Stimulated activated naive CD8-positive, alpha-beta T cell treated with anti-CD3 and anti-CD28 coated beads, Interleukin-15, amount 100 ng/mL, for 72 hours (primary cell): ENCODE measurements around the gene ITGB3.
"Not testable (repeated sequence)": the region's sequence is repeated elsewhere in the genome, so short reads cannot be mapped to it uniquely, and the experiment has no call there.

Experiments used
- ATAC-seq: fragments of 150-1000 bp; cut with Tn5 transposase; 2 replicates; pipeline ENCODE4 v1.10.0; 2021; ENCODE audit warnings: mild to moderate bottlenecking, moderate library complexity
- DNase-seq, 2 donors: peaks; one replicate each; pipeline ENCODE4 v3.0.0; 2021 to 2022
- H3K27ac Mint-ChIP-seq, 2 donors: one replicate each; pipeline ENCODE4 v1.8.0; 2022; ENCODE audit warnings: mild to moderate bottlenecking in 2 of 2, mixed read lengths in 2 of 2, moderate library complexity in 2 of 2
- H3K27me3 Mint-ChIP-seq: one replicate; pipeline ENCODE4 v1.8.0; 2022; ENCODE audit warnings: mixed read lengths
- H3K4me1 Mint-ChIP-seq: one replicate; pipeline ENCODE4 v1.8.0; 2022; ENCODE audit warnings: mild to moderate bottlenecking, mixed read lengths
- H3K4me3 Mint-ChIP-seq, 2 donors: one replicate each; pipeline ENCODE4 v1.8.0; 2022; ENCODE audit warnings: mild to moderate bottlenecking in 2 of 2, mixed read lengths in 2 of 2, moderate library complexity in 1 of 2
- H3K9me3 Mint-ChIP-seq, 2 donors: one replicate each; pipeline ENCODE4 v1.8.0; 2022; ENCODE audit warnings: mixed read lengths in 2 of 2

The ITGB3 gene

DNA sequence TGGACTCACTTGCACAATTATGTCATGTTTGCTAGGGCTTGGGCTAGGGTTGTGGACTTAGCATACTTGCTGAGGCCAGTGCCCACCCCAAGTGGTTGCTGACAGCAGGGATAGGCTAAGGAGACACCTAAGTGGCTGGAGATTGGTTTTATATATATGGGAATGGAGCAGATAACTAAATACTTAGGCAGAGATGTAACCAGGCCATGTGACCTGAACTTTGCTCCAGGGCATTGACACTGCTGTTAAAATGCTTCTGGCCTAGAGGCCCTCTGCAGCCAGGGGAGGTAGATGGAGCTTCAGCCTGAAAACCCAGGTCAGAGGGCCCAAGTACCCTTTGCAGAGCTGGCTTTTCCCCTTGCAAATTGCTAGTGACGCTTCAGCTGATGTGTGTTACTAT, 1.4 kb upstream of the ITGB3 start:
- DNase-seq, result no peak
- Mint-ChIP-seq H3K27ac (no peak overlapping the region), H3K27me3 (peaks cover 55% of the 10 kb centered on the region), H3K4me3 (no peak overlapping the region), H3K4me1 (peaks cover 13% of the 10 kb centered on the region), H3K9me3 (no peaks in the 10 kb centered on the region)
- ATAC-seq, result no peak

- Mint-ChIP-seq H3K27me3 (peaks cover 63% of the 10 kb centered on the region), H3K9me3 (no peaks in the 10 kb centered on the region), H3K4me3 (peak overlapping the region; percentile 62 to 63), H3K4me1 (peaks cover 18% of the 10 kb centered on the region), H3K27ac (no peak overlapping the region)
- DNase-seq, result no peak
- ATAC-seq, result no peak
Observed at GRCh38 chr17:47252766-47253512, 688 bp upstream of the ITGB3 start.

DNA sequence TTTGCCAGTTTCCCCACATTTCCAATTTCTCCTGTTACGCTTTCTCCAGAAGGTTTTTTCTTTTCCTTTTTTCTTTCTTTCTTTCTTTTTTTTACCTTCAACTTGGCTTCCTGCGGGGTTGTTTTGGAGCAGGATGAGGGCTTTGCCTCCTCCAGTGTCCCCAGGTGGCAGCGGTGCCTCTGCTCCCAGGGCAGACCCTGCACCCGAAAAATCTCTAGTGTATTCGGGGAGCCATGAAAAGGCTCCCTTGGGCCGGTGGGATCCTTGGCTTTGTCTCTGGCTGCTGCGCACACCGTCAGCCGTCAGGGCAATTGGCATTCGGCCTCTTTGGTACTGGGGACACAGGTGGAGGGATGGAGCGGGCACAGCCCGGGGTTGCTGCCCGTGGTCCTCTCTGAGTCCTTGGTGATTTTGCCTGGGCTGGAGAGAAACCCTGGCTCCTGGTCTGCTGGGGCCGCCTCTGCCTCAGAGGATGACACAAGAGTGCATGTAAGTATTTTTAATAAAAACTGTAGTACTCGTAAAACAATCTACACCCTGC, 846 bp downstream of the ITGB3 start:
- Mint-ChIP-seq H3K9me3 (no peaks in the 10 kb centered on the region), H3K27me3 (peaks cover 74% of the 10 kb centered on the region), H3K4me3 (peak overlapping the region; percentile 93 to 95), H3K27ac (peak overlapping the region in 1 of 2 donors; percentile 23), H3K4me1 (peaks cover 27% of the 10 kb centered on the region)
- ATAC-seq (no peak), DNase-seq (no peak)

DNA sequence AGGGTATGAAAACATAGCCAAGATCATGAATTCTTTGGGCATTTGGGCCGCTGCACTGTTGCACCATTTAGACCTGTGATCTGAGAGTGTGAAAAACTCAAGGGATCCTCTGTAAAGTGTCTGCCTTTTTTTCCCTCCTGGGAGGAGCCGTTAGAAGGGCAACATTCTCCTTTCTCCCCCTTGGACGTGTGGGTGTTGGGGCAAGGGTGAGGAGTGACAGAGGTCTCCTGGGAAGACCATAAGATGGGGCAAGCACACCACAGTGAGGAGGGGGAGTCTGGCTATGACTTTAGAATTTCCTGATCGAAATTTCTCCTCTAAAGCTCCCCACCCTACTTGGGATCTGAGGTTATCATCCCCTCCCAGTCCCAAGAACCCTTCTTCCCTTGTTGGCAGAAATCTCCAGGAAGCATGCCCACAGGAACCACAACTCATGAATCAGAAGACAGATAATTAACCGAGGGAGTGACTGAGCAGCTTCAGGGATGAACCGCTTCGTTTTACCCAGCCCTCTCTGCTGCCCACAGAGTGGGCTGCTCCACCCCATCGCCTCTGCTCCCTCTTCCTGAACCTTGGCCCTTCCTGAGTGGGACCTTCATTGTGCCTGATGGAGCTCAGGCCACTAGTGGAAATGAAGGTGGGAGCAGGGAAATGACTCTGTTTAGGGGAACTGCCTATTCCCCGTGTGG, 4.2 kb downstream of the ITGB3 start:
- H3K27ac Mint-ChIP-seq, result no peak overlapping the region
- H3K27me3 Mint-ChIP-seq, result peaks cover 61% of the 10 kb centered on the region
- no peak for ATAC-seq
- H3K4me1 Mint-ChIP-seq, result peaks cover 27% of the 10 kb centered on the region
- no peak for DNase-seq
- H3K4me3 Mint-ChIP-seq, result no peak overlapping the region
- H3K9me3 Mint-ChIP-seq, result no peaks in the 10 kb centered on the region

GRCh38 chr17:47262586-47262985, 9.0 kb downstream of the ITGB3 start:
- no peaks in the 10 kb centered on the region for H3K9me3 Mint-ChIP-seq
- peaks cover 12% of the 10 kb centered on the region for H3K4me1 Mint-ChIP-seq
- no peak overlapping the region for H3K27ac Mint-ChIP-seq
- H3K4me3 Mint-ChIP-seq, result no peak overlapping the region
- ATAC-seq (no peak), DNase-seq (no peak)
- H3K27me3 Mint-ChIP-seq, result peaks cover 22% of the 10 kb centered on the region

DNA sequence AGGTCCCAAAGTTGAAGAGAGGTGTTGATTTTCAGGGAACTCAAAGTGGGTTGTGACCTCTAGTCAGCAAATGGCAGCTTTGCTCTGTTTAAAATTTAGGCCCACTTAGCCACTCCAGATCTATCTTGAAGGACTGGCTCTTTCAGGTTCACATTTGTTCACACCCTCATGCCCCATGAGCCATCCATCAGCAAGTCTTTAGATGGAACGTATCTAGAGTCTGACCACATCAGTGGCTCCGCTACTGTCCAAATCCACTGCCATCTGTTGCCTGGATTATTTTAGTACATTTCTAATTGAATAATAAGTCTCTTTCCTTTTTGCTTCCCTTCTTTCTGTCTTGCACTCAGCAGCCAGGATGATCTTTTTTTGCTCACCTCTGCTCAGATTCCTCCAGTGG, 10.5 kb downstream of the ITGB3 start:
- Mint-ChIP-seq H3K4me3 (no peak overlapping the region), H3K27ac (no peak overlapping the region), H3K9me3 (peaks cover 1 to 2% of the 10 kb centered on the region in 2 donors), H3K4me1 (no peaks in the 10 kb centered on the region), H3K27me3 (peaks cover 8% of the 10 kb centered on the region)
- DNase-seq, result no peak
- no peak for ATAC-seq

DNA sequence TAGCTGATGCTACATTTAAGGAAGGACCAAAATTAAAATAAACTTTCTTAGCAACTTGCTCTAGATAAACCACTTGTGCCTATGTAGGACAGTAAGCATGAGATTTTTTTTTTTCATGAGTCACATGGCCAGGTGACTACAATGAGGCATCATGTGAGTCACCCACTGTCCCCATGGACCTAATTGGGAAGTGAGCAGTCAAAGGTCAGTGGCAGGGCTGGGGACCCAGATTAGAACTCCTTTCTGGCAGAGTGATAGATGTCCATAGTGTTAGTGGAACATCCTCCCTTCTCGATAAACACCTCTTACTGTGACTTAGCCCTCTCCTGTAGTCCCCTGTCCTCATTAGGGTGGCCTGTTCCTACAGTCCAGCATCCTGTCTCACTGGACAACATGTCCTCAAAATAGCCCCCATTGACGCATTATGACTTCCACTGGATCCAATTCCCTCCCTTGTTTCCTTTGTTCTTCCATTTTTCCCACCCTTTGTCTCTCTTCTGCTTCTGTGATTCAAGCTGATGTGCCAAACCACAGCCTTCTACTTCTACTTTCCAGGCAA, 12.4 kb downstream of the ITGB3 start:
- DNase-seq (no peak), ATAC-seq (no peak)
- H3K9me3 Mint-ChIP-seq, result peaks cover 8 to 15% of the 10 kb centered on the region in 2 donors
- no peak overlapping the region for H3K27ac Mint-ChIP-seq
- no peaks in the 10 kb centered on the region for H3K27me3 Mint-ChIP-seq
- H3K4me1 Mint-ChIP-seq, result no peaks in the 10 kb centered on the region
- no peak overlapping the region for H3K4me3 Mint-ChIP-seq

- no peak for ATAC-seq
Observed at GRCh38 chr17:47266782-47267181, 13.2 kb downstream of the ITGB3 start.

GRCh38 chr17:47267354-47267828, 13.8 kb downstream of the ITGB3 start:
- DNase-seq (no peak), ATAC-seq (no peak)
- Mint-ChIP-seq H3K4me3 (no peak overlapping the region), H3K9me3 (peaks cover 8 to 15% of the 10 kb centered on the region in 2 donors), H3K4me1 (no peaks in the 10 kb centered on the region), H3K27me3 (no peaks in the 10 kb centered on the region), H3K27ac (no peak overlapping the region)

More at GRCh38 chr17:47266782-47267181, 13.2 kb downstream of the ITGB3 start:
- no peaks in the 10 kb centered on the region for H3K4me1 Mint-ChIP-seq
- no peak overlapping the region for H3K27ac Mint-ChIP-seq
- no peak for DNase-seq
- no peaks in the 10 kb centered on the region for H3K27me3 Mint-ChIP-seq
- no peak overlapping the region for H3K4me3 Mint-ChIP-seq
- peaks cover 8 to 15% of the 10 kb centered on the region in 2 donors for H3K9me3 Mint-ChIP-seq

DNA sequence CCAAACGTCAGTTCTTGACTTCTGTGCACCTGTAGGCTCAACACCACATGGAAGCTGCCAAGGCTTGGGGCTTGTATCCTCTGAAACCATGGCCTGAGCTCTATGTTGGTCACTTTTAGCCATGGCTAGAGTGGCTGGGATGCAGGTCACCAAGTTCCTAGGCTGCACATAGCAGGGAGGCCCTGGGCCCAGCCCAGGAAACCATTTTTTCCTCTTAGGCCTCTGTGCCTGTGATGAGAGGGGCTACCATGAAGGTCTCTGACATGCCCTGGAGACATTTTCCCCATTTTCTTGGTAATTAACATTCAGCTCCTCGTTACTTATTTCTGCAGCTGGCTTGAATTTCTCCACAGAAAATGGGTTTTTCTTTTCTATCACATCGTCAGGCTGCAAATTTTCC, 15.3 kb downstream of the ITGB3 start:
- not testable (repeated sequence) for DNase-seq, H3K27ac Mint-ChIP-seq, H3K4me3 Mint-ChIP-seq, ATAC-seq, H3K27me3 Mint-ChIP-seq, H3K4me1 Mint-ChIP-seq
- peaks cover 8 to 15% of the 10 kb centered on the region in 2 donors for H3K9me3 Mint-ChIP-seq

DNA sequence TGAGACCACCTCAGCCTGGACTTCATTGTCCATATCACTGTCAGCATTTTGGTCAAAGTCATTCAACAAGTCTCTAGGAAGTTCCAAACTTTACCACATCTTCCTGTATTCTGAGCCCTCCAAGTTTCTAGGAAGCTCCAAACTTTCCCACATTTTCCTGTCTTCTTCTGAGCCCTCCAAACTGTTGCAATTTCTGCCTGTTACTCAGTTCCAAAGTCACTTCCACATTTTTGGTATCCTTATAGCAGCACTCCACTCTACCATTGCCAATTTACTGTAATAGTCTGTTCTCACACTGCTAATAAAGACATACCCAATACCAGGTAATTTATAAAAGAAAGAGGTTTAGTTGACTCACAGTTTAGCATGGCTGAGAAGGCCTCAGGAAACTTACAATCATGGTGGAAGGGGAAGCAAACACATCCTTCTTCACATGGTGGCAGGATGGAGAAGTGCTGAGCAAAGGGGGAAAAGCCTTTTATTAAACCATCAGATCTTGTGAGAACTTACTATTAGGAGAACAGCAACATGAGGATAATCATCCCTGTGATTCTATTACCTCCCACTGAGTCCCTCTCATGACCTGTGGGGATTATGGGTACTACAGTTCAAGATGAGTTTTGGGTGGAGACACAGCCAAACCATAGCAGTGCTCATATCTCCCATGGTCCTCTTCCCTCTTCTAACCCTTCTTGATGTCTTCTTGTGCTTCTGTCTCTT, 16.1 kb downstream of the ITGB3 start:
- not testable (repeated sequence) for H3K27ac Mint-ChIP-seq, DNase-seq, H3K4me1 Mint-ChIP-seq, ATAC-seq, H3K27me3 Mint-ChIP-seq, H3K4me3 Mint-ChIP-seq
- peaks cover 8 to 15% of the 10 kb centered on the region in 2 donors for H3K9me3 Mint-ChIP-seq

DNA sequence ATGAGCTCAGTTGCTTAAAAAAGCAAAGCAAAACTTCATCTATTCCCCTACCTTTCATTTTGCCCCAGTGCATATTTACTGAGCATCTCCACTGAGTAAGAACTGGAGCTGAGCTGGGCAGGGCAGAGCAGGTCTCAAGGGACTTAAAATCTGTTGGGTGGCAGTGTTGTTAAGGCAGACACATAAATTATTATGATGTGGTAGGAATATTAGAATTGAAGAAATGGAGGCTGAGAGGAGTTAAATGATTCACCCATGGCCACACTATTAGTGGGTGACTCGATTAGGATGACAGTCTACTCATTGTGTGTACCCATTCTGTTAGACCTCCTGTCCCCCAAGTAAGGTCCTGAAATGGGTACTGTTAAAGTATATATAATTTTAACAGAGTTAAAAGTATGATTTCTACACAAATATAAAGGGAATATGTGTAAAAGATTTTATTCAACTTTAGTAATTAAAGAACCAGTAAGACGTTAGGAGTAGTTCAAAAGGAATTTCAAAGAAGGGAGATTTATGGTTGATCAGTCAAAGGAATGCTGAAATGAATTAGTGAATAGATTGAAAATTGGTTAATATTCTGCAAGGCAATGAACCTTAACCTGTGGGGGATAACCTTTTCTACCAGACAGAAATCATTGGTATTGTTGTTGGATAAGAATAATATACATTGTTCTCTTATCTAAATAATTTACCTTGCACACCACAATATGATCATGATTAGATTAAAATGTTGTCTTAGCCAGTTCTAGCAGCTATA, 17.5 kb downstream of the ITGB3 start:
- Mint-ChIP-seq H3K27me3 (peaks cover 10% of the 10 kb centered on the region), H3K4me3 (no peak overlapping the region), H3K27ac (no peak overlapping the region), H3K9me3 (peaks cover 8 to 15% of the 10 kb centered on the region in 2 donors), H3K4me1 (no peaks in the 10 kb centered on the region)
- no peak for DNase-seq
- ATAC-seq, result no peak

- no peak overlapping the region for H3K27ac Mint-ChIP-seq
- no peak for ATAC-seq
- H3K27me3 Mint-ChIP-seq, result peaks cover 10% of the 10 kb centered on the region
- no peaks in the 10 kb centered on the region for H3K4me1 Mint-ChIP-seq
- H3K9me3 Mint-ChIP-seq, result peaks cover 8 to 15% of the 10 kb centered on the region in 2 donors
- no peak overlapping the region for H3K4me3 Mint-ChIP-seq
- no peak for DNase-seq
Observed at GRCh38 chr17:47272491-47272890, 18.9 kb downstream of the ITGB3 start.

- H3K4me1 Mint-ChIP-seq, result no peaks in the 10 kb centered on the region
Observed at GRCh38 chr17:47273245-47273644, 19.6 kb downstream of the ITGB3 start.

More at GRCh38 chr17:47273245-47273644, 19.6 kb downstream of the ITGB3 start:
- DNase-seq, result no peak
- peaks cover 8 to 15% of the 10 kb centered on the region in 2 donors for H3K9me3 Mint-ChIP-seq
- H3K4me3 Mint-ChIP-seq, result no peak overlapping the region
- H3K27me3 Mint-ChIP-seq, result peaks cover 10% of the 10 kb centered on the region
- H3K27ac Mint-ChIP-seq, result no peak overlapping the region
- no peak for ATAC-seq
